ENCODE results near the gene TSEN54.

TSEN54 gene

GRCh38 chr17:75544250-75544649, 27.9 kb downstream of the TSEN54 start:
- DNase-seq (ENCODE audit: low read depth), result no peak

- DNase-seq (ENCODE audit: low read depth), result no peak
Observed at GRCh38 chr17:75546181-75546580, 29.9 kb downstream of the TSEN54 start.

DNA sequence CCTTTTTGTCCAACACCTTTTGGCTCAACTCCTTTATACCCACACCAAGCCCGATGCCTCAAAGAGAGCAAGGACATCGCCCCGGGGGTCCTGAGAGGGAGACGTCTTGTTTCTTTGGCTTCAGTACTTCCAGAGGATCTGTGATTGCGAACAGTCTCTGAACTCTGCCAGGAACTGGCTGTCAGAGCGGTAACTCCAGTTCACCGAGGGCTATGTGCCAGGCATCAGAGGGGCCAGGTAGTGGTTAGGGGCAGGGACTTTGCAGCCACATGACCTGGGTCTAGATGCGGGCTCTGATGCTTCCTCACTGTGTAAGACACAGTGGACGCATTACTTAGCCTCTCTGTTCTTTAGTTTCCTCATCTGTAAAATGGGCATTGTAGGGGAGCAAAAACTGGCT, 30.8 kb downstream of the TSEN54 start:
- DNase-seq (ENCODE audit: low read depth), result no peak

GRCh38 chr17:75548813-75549212, 32.5 kb downstream of the TSEN54 start:
- DNase-seq (ENCODE audit: low read depth), result no peak

GRCh38 chr17:75549246-75550138, 33.2 kb downstream of the TSEN54 start:
- no peak for DNase-seq (ENCODE audit: low read depth)

DNA sequence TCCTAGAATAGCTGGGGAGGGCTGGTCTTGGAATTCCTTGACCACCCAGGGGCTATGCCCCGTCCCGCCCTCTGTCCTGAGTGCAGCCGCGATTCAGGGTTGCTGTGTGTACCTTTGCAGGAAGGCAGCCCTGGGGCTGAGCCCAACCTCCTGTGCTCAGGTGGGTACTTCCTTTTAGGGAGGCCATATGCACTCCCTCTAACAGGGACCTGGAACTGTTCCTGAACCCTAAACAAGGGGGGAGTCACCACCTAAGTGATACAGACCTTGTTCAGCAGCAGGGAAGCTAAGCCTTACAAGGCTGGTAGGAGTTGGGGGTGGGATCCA, 33.8 kb downstream of the TSEN54 start:
- DNase-seq (ENCODE audit: low read depth), result no peak

DNA sequence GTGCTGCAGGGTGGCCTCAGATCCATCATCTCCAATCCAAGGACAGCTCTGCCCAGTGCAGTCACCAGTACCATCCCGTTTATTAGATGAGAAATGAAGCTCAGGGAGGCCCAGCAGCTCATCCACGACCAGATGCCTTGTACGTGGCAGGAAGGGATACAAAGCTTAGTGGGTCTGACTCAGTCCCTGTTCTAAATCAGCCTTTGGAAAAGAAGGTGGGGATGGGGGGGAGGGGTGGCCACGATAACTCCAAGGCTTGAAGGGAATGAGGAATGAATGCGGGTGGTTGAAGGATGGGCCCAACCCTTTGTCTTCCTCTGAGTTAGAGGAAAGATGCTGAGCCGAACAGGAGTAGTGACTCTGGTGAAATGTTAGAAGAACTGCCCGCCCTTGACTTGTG, 34.9 kb downstream of the TSEN54 start:
- DNase-seq (ENCODE audit: low read depth), result no peak

DNA sequence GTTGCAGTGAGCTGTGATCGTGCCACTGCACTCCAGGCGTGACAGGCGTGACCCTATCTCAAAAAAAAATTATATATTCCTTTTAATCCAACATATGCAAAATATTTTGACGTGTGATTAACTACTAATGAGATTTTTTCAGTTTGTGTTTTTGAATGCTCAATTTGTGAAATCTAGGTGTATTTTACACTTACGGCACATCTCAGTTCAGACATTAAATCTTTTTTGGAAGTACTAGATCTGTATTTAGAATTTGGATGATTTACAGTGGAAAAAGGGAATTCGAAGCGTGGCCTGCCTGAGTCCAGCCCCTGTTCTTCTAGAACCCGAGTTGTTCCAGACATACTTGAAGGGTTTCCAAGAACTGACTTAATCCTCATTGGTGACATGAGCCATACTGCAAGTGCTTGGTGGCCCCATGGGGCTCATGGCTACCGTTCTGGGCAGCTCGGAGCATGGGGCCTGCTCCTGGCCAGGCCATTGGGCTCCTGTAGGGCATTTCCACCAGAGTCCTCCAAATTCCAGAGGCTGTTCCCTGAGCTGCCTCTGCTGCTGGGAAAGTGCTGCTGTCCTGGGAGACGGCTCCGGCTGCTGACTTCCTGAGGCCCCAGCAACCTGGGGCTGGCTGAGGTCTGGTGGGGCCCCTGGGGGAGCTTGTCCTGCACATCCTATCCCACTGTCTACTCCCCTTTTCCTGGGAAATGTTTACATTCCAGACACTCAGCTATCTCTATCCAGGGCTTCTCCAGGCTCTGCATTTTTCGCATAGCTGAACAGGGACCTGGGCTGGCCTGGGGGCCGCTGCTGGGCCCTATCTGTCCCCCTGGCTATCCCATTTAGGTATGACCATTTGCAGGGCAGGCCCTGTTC, 36.3 kb downstream of the TSEN54 start:
- no peak for DNase-seq (ENCODE audit: low read depth)

GRCh38 chr17:75553295-75554110, 37.2 kb downstream of the TSEN54 start:
- DNase-seq (ENCODE audit: low read depth), result no peak

DNA sequence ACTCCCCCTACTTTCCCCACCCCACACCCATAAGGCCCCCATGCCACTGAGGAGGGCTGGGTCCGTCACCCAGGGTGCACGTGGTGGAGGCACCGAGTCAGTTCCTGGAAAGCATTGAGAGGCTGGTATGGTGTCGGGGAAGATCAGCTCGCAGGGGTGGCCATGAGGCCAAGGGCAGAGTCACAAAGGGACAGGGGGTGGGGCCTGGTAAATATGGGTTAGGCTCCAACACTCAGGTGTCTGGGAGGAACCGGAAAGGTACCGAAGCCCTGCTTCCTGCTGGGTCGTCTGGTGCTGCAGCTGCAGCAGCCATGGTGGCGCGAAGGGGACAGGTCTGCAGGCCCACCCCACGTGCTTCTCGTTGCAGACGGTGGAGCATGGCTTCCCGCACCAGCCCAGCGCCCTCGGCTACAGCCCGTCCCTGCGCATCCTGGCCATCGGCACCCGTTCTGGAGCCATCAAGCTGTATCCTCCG, 39.4 kb downstream of the TSEN54 start:
- DNase-seq (ENCODE audit: low read depth), result no peak

GRCh38 chr17:75557075-75557851, 40.9 kb downstream of the TSEN54 start:
- no peak for DNase-seq (ENCODE audit: low read depth)

GRCh38 chr17:75557852-75558665, 41.7 kb downstream of the TSEN54 start:
- no peak for DNase-seq (ENCODE audit: low read depth)

DNA sequence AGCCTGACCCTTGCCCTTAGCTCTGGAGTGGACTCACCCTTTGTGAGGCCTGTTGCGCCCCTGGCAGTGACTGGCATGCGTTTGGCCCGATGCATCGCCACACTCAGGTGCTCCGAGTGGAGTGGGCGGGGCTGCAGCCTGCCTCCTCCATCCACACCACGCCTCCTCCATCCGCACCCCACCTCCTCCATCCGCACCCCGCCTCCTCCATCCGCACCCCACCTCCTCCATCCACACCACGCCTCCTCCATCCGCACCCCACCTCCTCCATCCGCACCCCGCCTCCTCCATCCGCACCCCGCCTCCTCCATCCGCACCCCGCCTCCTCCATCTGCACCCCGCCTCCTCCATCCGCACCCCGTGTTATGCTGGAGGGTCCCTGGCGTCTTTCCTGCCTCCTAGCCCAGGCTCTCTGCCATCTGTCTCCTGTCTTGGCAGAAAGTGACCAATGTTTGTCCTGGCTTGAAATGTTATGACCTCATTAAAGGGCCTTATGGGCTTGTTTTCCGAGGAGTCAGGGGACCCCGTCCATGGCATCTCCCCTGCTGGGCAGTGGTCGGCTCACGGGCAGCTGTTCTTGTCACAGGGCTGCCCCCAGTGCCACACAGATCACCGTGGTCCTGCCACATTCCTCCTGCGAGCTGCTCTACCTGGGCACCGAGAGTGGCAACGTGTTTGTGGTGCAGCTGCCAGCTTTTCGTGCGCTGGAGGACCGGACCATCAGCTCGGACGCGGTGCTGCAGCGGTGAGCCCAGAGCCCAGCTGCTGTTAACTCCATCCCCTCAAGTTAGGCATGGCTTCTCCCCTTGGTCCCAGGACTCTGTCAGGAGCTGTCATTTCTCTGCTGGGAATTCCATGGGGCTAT, 42.6 kb downstream of the TSEN54 start:
- DNase-seq (ENCODE audit: low read depth), result no peak

GRCh38 chr17:75559958-75560533, 43.7 kb downstream of the TSEN54 start:
- DNase-seq (ENCODE audit: low read depth), result no peak

GRCh38 chr17:75561927-75562603, 45.7 kb downstream of the TSEN54 start:
- DNase-seq (ENCODE audit: low read depth), result peak; percentile 18

DNA sequence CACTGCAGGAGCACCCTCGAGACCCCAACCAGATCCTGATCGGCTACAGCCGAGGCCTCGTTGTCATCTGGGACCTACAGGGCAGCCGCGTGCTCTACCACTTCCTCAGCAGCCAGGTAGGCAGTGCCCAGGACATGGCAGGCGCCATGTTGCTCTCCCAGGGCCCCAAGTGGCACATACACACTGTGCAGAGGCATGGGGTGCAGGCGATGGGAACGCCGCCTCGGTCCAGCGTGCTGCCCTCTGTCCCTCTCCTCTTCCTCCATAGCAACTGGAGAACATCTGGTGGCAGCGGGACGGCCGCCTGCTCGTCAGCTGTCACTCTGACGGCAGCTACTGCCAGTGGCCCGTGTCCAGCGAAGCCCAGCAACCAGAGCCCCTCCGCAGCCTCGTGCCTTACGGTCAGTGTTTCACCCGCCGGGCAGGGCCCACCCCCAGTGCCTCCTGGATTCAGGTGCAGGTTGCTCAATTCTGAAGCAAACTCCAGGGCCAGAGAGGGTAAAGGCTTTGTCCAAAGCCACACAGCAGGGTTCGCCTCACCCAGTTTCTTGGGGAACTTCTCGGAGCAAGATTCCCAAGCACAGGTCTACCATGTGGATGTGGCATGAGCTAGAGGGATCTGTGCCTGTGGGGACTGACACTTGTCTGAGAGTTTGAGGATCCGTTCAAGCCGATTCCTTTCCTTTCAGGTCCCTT, 46.9 kb downstream of the TSEN54 start:
- no peak for DNase-seq (ENCODE audit: low read depth)

GRCh38 chr17:75564195-75564594, 47.9 kb downstream of the TSEN54 start:
- DNase-seq (ENCODE audit: low read depth), result no peak

GRCh38 chr17:75565066-75565465, 48.7 kb downstream of the TSEN54 start:
- peak; percentile 19 for DNase-seq (ENCODE audit: low read depth)
